Coronary artery (tissue), 2 donors: Measurements from ENCODE around the gene SLC24A1.

Source experiments
- DNase-seq: peaks from one replicate; pipeline ENCODE4 v3.0.0-alpha.2; 2017; ENCODE audit warnings: low spot score
- H3K27ac ChIP-seq, 2 donors: fragments of 200-600 bp; sonication (generic); one replicate each; pipeline ENCODE4 v1.5.1; 2016 to 2019
- H3K4me3 ChIP-seq: fragments of 200-600 bp; sonication (generic); 2 replicates; pipeline ENCODE4 v1.5.1; 2016; ENCODE audit warnings: mild to moderate bottlenecking, moderate library complexity
- CTCF ChIP-seq: fragments of 200-600 bp; sonication (generic); IDR thresholded peaks from one replicate; pipeline ENCODE4 v1.5.1; 2019; ENCODE audit warnings: antibody characterized with exemption

Gene SLC24A1

GRCh38 chr15:65660927-65661326 is 39.2 kb downstream of the SLC24A1 start:
- Histone ChIP-seq H3K27ac (no peak overlapping the region), H3K4me3 (no peak overlapping the region)
- no peak for TF ChIP-seq CTCF
- DNase-seq: no peak

- DNase-seq: no peak
- no peak for TF ChIP-seq CTCF
- H3K4me3 ChIP-seq: no peak overlapping the region
- no peak overlapping the region for H3K27ac ChIP-seq
Measured at GRCh38 chr15:65663521-65663920, 41.8 kb downstream of the SLC24A1 start.

- DNase-seq: no peak
- Histone ChIP-seq H3K4me3 (no peak overlapping the region), H3K27ac (no peak overlapping the region)
- TF ChIP-seq CTCF: no peak
Measured at GRCh38 chr15:65666257-65666656, 44.5 kb downstream of the SLC24A1 start.

- TF ChIP-seq CTCF: no peak
- DNase-seq: no peak
- Histone ChIP-seq H3K27ac (no peak overlapping the region), H3K4me3 (no peak overlapping the region)
Measured at GRCh38 chr15:65675551-65675950, 53.8 kb downstream of the SLC24A1 start.

DNA sequence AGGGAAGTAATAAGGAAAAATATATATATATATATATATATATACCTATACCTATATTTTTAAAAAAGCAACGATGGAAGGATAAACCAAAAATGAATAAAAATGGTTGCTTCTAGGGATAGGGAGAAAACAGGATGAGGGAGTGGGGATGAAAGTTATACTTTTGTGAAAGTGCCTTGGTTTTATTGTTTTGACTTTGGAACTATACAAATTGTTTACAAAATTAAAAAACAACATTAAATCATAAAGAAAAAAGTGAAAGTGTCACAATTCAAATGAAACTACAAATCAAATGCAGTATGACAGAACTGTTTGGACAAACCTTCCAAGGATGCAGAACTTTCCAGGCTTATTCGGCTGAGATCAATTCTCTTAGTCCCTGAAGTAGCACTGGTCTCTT is 54.4 kb downstream of the SLC24A1 start:
- no peak overlapping the region for H3K4me3 ChIP-seq
- TF ChIP-seq CTCF: no peak
- no peak for DNase-seq
- no peak overlapping the region for H3K27ac ChIP-seq

- DNase-seq: no peak
- Histone ChIP-seq H3K27ac (no peak overlapping the region), H3K4me3 (no peak overlapping the region)
- no peak for TF ChIP-seq CTCF
Measured at GRCh38 chr15:65680544-65680943, 58.8 kb downstream of the SLC24A1 start.

DNA sequence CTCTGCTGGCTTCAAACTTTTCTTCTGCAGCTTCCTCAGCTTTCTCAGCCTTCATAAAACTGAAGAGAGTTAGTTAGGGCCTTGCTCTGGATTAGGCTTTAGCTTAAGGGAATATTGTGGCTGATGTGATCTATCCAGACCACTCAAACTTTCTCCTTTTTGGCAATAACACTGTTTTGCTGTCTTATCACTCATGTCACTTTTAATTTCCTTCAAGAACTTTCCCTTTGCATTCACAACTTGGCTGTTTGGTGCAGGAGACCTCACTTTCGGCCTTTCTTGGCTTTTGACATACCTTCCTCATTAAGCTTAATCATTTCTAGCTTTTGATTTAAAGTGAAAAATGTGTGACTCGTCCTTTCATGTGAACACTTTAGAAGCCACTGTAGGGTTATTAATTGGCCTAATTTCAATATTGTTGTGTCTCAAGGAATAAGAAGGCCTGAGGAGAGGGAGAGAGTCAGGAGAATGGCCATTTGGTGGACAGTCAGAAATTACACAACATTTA is 60.7 kb downstream of the SLC24A1 start:
- Histone ChIP-seq H3K4me3 (no peak overlapping the region), H3K27ac (no peak overlapping the region)
- TF ChIP-seq CTCF: no peak
- no peak for DNase-seq
